GM18858 (cell line): ENCODE data around the gene DHRS1.

ENCODE experiments used
- ATAC-seq: cut with Tn5 transposase; IDR thresholded peaks from one replicate; pipeline ENCODE4 v1.9.1; 2021; ENCODE audit not compliant: unreplicated experiment

DHRS1 gene

DNA sequence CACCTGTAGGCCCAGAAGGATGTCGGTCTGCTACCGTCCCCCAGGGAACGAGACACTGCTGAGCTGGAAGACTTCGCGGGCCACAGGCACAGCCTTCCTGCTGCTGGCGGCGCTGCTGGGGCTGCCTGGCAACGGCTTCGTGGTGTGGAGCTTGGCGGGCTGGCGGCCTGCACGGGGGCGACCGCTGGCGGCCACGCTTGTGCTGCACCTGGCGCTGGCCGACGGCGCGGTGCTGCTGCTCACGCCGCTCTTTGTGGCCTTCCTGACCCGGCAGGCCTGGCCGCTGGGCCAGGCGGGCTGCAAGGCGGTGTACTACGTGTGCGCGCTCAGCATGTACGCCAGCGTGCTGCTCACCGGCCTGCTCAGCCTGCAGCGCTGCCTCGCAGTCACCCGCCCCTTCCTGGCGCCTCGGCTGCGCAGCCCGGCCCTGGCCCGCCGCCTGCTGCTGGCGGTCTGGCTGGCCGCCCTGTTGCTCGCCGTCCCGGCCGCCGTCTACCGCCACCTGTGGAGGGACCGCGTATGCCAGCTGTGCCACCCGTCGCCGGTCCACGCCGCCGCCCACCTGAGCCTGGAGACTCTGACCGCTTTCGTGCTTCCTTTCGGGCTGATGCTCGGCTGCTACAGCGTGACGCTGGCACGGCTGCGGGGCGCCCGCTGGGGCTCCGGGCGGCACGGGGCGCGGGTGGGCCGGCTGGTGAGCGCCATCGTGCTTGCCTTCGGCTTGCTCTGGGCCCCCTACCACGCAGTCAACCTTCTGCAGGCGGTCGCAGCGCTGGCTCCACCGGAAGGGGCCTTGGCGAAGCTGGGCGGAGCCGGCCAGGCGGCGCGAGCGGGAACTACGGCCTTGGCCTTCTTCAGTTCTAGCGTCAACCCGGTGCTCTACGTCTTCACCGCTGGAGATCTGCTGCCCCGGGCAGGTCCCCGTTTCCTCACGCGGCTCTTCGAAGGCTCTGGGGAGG is 11.3 kb upstream of the DHRS1 start, which contains the start of gene LTB4R:
Gene LTB4R, plus strand, starts transcription at position 857 of the 959 bp plus-strand sequence. CDS start 4,150 bp downstream, outside the sequence.
- peak; percentile 55 for ATAC-seq

DNA sequence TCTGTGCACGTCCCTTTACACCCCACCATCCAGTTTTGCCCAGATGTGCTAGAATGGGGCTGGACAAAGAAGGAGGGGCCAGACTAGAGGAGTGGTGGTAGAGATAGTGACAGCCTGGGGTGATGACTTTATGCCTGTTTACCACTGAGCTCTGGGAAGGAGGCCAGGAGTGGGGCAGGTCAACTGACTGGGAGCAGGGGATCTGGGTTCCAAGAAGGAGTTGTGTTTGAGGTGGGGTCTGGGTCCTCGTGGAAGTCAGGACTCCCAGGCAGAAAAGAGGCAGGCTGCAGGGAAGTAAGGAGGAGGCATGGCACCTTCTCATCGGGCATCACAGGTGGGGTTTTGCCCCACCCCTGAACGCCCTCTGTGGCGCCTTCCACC is 10.7 kb upstream of the DHRS1 start:
- no peak for ATAC-seq

DNA sequence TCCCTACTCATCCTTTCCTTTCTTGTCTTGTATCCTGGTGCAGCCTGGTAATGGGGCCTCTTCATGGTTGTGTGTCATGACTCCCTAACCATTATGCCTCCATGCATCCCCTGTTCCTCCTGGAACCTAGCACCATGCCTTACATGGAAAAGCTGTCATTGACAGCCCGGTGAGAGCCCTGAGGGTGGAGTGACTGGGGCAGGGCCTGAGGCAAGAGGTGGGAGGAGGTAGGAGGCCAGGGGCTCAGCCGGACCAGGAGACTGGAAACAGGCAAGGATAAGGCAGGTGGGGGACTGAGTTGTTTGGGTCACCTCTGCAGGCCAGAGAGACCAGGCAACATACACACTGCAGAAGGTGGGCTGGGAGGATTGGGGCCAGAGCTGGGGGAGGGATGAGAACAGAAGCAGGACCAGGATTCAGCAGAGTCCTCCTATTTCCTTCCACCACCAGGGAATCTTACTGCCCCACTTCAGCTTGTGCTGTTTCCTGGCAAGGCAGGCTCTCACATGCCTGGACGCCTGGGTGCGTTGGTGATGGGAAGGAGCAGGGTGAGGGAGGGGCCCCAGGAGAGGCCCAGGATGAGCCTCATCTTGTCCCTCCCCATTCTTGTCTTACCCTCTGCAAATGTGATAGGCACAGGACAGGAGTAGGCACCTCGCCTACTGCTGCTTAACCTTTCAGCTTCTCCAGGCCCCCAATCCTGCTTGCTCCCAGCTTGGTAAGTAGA is 10.1 kb upstream of the DHRS1 start, which contains the start of gene LTB4R2:
Gene LTB4R2, plus strand, starts transcription at position 603 of the 727 bp plus-strand sequence. CDS start 525 bp downstream, outside the sequence.
- no peak for ATAC-seq

DNA sequence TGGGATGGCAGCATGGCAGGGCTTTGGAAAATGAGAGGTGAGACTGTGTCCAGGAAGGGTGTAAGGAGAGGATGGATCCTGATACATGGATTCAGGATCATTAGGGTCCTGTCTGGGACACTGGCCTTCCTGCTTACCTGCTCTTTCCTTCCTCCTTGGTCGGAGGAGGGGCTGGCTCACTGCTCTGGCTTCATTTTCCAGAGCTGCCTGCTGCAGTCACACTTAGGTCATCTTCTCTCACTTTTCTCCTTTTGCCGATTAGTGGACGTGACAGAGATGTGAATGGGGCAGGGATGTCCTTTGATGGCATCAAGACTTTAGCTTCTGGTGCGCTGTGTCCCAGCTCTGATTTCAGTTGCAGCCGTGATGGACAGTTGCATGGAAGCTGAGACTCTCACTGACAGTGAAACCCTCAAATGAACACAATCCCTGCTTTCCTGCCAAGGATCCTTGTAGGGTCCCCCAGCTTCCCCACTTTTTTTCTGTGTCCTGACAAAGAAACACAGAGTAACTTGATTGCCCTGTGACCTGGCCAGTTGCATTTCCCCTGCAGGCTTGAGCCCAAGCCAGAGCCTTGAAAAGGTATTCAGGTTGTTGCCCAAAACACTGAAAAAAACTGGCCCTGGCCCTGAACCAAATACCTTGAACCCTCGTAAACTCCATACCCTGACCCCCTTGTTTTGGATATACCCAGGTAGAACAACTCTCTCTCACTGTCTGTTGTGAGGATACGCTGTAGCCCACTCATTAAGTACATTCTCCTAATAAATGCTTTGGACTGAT is 9.0 kb upstream of the DHRS1 start:
- no peak for ATAC-seq

DNA sequence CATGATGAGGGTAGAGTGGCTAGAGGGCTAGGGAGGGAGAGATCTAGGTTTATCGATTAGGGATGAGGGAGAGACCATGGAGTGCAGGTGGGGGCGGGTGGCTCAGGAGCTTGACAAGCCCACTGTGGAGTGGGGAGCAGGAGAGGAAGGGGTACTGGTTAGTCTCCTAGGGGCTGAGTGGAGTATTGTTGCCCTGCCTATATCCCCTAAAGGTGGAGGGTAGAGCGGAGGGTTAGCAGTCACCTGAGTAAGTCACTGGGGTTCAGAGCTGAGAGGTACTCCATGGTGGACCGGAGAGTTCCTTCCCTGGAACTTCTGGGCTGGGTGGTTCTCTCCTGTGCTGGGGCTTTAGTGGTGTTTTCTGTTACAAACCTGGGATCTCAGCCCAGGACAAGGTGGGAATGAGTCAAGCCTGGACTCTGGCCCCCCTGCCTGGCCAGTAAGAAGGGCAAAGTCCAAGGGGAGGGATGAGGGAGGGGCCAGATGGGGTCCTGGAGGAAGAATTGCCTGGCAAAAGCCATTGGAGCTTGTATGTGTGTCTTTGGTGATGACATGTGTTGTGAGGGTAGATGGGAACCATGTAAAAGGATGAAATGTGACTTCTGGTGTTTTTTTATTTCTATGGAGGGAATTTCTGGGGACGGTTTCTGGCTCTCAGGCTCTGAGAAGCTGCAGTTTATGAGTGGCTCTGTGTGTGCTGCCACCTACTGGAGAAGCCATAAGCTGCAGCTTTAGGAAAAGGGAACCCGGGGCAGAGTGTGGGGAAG is 8.2 kb upstream of the DHRS1 start, which contains the start of gene CIDEB:
Gene CIDEB, minus strand, starts transcription at position 403 of the 767 bp plus-strand sequence. Its CDS starts 119 bp downstream, at position 284.
- ATAC-seq: no peak

DNA sequence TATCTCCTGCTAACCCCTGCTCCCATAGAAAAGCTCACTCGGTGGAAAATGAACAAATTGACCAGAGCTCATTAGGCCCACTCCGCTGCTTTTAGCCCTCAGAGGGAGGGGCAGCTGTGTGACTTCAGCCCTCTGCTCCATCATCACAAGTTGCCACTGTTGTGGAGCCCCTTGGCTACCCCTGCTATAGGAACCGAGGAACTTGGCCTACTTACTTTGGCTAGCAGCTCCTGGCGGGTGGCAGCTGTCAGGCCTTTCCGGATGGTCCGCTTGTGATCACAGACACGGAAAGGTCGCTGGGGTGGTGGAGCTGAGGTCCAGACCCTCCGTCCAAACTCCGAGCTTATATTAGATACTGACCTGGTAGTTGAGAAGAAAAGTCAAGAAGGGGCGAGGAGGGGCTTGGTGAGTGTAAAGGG is 7.6 kb upstream of the DHRS1 start:
- no peak for ATAC-seq

DNA sequence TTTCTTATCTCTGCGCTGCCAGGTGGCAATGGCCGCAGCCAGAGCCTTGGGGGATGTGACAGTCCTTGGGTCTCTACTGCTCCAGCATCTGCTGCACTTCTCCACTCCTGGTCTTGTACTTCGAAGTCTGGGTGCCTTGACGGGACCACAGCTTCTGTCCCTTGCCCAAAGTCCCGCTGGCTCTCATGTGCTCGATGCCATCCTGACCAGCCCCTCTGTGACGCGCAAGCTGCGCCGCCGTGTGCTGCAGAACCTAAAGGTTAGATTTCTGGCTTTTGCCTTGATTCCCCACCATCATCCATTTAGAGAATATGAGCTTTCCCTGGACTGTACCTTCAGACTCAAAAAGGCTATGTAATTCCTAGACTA is 4.4 kb upstream of the DHRS1 start:
- ATAC-seq: no peak

DNA sequence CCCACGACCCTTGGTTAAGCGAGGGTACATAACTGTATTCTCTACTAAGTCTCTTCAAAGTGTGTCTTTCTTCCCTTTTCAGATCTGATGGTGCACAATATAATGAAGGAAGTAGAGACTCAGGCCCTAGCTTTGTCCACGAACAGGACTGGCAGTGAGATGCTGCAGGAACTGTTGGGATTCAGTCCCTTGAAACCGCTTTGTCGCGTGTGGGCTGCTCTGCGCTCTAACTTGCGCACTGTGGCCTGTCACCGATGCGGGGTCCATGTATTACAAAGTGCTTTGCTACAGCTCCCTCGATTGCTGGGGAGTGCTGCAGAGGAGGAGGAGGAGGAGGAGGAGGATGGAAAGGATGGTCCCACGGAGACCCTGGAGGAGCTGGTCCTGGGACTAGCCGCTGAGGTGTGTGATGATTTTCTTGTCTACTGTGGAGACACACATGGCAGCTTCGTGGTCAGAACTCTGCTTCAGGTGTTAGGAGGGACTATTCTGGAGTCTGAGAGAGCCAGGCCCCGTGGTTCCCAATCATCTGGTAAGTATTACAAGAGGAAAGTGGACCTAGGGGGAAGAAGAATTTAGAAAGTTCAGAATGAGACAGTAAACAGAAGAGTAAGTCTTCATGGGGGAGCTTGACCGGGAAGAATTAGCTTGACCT is 873 bp upstream of the DHRS1 start:
- no peak for ATAC-seq

DNA sequence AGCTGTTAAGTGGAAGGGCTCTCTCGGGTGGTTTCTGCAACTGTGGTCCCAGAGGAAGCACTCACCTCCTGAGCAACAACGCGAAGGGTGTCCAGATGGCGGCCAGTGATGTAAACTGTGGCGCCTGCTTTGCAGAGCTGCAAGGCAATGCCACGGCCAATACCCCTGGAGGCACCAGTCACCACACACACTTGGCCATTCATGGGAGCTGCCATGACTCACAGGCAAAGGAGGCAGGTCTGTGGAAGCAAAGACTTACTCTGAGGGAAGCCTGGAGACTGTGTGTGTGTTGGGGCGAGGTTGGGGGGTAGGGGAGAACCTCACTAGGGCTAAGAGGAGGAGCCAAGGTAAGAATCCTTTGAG is 707 bp downstream of the DHRS1 start:
- ATAC-seq: no peak

DNA sequence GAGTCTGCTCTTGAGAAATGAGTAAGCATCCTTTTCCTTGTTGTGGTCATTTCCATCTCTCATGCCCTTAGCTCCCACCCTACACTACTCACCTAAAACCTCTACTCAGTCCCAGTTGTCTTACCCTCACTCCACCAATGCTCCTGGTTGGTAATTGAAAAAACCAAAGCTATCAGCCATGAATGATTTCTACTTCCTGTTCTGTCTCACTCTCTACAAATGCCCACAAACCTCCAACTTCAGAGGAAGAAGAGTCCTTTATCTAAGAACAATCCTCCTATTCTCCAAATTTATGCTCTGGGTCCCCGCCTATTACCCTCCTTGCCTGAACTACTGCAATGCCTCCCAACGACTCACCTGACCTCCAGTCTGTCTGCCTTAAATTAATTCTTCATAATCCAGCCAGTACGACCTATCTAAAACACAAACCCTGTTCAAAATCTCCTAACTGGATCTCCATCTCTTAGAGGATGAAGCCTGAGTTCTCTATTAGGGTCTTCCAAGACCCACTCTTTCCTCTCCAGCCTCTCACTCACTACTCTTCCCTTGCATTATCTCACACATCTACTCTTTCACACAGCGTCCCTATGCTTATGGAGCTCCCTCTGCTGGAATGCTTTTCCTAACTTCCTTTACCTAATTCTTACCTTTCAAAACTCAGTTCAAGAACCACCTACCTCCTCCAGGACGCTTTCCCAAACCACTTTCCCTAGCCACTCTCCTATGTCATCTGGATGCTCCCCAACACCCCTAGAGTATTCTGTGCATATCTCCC is 2.2 kb downstream of the DHRS1 start:
- ATAC-seq: no peak

DNA sequence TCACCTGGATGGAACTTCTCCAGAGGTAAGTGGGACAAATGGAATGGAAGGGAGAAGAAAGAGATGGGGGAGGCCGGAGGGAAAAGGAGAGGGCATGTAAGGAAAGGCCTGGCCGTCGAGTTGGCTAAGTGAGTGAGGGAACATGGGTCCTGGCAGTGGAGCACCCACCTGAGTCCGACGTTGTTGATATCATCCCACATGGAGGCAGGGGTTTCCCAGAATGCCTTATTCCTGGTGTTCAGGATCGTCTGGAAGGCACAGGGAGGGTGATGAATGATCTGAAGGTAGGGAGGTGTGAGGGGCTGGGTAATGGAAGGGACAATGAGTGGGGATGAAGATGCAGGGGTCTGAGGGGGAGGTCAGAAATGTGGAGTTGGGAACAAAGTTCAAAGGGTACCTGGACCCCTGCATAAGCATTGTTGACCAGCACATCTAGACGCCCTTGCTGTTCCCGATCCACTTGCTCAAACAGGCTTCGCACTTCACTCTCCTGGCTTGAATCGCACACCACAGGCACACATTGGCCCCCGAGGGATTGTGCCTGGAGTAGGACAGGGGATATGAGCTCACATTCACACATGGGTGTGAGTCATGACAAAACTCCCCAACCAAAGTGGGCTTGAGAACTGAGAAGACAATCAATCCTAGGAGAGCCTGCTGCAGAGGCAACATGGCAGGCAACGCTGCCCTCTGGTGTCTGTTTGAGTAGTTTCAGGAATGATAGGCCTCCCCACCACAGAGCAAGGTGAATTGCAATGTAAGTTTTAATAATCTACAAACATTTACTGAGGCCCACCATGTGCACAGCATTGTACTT is 3.0 kb downstream of the DHRS1 start:
- peak; percentile 55 for ATAC-seq

DNA sequence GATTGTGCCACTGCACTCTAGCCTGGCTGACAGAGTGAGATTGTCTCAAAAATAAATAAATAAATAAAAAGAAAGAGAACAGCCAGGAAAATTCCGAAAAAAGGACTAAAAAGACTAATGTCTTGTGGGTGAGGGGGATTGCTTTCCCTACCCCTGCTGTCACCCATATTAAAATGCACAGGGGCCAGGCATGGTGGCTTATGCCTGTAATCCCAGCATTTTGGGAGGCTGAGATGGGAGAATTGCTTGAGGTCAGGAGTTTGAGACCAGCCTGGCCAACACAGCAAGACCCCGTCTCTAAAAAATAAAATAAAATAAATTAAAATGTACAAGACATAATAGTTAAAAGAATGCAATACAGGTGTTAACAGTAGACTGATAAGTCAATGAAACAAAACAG is 6.1 kb downstream of the DHRS1 start:
- no peak for ATAC-seq

DNA sequence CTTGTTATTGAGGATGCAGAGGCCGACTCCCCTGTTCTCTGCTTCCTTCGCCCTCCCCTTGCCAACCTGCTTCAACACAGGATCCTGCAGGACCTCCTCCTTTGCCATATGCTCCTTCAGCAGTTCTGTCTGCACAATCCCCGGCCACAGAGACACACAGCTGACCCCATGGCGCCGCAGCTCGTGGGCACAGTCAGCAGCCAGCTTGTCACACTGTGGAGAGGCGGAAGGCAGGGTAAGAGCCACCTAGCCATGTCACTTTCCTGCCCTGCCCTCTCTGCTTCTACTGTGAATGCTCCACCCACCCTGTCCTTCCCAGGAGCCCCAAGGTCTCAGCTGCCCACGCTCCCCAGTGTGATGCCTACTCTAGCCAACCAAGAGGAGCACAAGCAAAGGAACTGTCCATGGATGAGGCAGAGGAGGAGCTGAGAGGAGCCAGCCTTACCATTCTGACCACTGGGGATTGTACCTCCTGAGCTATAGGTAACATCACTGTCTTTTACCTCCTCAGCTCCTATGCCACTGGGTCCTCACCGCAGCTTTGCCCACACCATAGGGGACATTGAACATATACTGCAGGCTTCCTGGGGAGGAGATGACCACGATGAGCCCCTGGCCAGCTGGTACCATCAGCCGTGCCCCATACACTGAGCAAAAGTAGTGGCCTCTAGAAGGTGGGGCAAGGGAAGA is 7.3 kb downstream of the DHRS1 start:
- ATAC-seq: no peak

DNA sequence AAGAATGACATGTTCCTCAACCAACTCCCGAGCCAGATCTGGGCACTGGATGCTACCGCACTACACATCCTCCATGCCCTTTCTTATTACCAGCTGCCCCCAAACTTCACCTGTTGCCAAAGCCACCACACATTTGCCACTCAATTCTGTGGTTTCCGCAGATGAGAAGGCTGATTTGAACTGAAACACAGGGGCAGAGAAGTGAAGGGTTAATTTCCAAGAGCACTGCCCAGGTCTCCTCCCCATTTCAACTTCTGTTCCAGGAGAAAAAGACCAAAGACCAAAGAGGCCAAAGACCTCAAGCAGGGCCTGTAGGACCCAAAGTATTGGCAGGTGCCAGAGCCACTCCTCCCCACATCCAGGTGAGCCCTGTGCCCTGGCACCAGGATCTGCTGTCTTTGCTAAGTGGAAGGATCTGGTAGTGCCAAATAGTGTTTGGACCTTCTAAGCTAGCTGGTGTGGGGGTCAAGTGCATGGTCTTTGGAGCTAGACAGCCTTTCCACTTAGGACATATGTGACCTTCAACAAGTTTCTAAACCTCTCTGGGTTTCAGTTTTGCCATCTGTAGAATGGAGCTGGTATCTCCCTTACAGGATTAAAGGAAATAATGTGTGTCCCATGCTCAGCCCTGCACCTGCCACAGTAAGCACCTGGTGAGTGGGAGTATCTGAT is 8.0 kb downstream of the DHRS1 start:
- no peak for ATAC-seq

DNA sequence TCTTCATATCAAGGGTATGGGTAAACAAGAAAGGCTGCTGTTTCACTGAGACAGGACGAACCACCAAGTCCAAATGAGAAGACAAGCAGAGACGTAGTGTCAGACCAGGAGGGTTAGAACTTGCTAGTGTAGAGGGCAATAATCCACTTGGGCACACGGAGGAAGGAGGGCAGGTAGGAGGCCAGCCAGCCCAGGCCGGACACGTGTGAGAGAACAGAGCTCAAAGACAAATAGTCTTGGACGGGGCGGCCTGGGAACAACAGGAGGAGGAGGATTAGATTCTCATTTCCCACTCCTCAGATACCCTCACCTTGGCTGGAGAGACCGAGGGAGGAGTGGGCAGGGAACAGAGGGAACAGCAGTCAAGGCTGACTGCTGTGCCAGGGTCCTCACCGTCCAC is 8.8 kb downstream of the DHRS1 start:
- no peak for ATAC-seq

DNA sequence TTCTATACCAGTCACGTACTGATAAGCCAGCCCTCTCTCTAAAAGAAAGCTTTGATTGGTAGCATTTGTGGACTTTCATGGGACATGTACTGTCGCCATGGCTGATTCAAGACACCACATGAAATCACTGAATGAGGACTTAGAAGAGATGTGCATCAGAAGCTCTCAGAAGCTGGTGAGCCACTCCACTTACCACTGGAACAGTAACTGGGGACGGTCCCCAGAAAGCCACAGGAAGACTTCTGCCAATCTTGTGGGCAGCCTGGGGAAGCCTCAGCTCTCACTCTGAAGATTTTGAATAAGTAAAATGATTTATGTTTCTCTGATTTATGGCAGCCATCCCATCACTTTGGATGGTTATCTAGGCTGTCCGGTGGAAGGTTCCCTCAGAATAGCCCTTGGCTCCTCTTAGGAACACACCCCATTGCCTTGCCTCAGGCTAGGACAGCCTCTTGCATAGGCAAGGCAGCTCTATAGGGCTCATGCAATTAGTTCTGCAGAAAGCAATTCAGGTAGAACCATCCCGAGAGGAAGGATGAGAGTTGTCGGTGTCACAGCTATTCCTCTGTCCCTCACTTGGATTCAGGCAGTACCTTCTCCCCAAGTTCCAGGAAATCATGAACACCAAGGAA is 9.8 kb downstream of the DHRS1 start:
- peak; percentile 72 for ATAC-seq

DNA sequence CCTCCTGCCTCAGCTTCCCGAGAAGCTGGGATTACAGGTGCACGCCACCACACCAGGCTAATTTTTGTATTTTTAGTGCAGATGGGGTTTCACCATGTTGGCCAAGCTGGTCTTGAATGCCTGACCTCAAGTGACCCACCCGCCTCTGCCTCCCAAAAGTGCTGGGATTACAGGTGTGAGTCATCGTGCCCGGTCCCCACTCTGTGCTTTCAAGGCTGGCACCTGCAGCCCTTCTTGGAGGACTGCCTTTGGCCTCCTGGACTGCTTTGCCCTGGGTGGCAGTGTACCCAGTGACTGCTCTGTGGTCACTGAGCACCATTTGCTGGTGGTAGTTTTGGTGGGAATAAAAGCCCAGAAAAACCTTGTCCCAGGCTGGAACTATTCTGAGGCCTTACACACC is 12.6 kb downstream of the DHRS1 start:
- no peak for ATAC-seq
